Right lobe of liver (tissue), 6 donors: ENCODE measurements around the gene GHR. TPM values are rescaled to one million over a fixed set of nuclear protein-coding genes. Genes with fewer than 3 reads are reported as not detected.

Experiments used
- ATAC-seq, 4 donors: fragments of 200-7000 bp; cut with Tn5 transposase; one replicate each; pipeline ENCODE4 v1.9.1; 2020; ENCODE audit warnings: mild to moderate bottlenecking in 4 of 4, moderate library complexity in 4 of 4
- DNase-seq, 3 donors: peaks; one replicate each; pipeline ENCODE4 v3.0.0-alpha.2; 2020
- H3K27ac ChIP-seq, 3 donors: fragments of 200-600 bp; one replicate each; pipeline ENCODE4 v1.8.0; 2022
- H3K27me3 ChIP-seq, 2 donors: fragments of 200-600 bp; one replicate each; pipeline ENCODE4 v1.8.0; 2022
- H3K36me3 ChIP-seq, 4 donors: fragments of 200-600 bp; sonication (generic) in 1 of 4; one replicate each; pipeline versions ENCODE4 v1.5.1 to v1.8.0; 2017 to 2022; ENCODE audit warnings: control low read depth in 1 of 4
- H3K4me1 ChIP-seq, 4 donors: fragments of 200-600 bp; sonication (generic) in 1 of 4; one replicate each; pipeline versions ENCODE4 v1.5.1 to v1.8.0; 2017 to 2022; ENCODE audit warnings: control low read depth in 1 of 4
- H3K4me3 ChIP-seq, 3 donors: fragments of 200-600 bp; one replicate each; pipeline ENCODE4 v1.8.0; 2022
- H3K9me3 ChIP-seq, 4 donors: fragments of 200-600 bp; sonication (generic) in 1 of 4; one replicate each; pipeline versions ENCODE4 v1.5.1 to v1.8.0; 2017 to 2022; ENCODE audit warnings: control low read depth in 1 of 4
- POLR2A ChIP-seq: fragments of 450-650 bp; IDR thresholded peaks from one replicate; pipeline ENCODE4 v1.6.1; 2017; ENCODE audit warnings: antibody characterized with exemption, mild to moderate bottlenecking
- WGBS: methylation state at CpG from one replicate; pipeline ENCODE4 v1.1.6; 2018; ENCODE audit warnings: low coverage, low lambda C conversion rate; ENCODE audit not compliant: insufficient coverage; ENCODE audit errors: missing lambda C conversion rate; 5-methylcytosine and 5-hydroxymethylcytosine counted together
- intact Hi-C, 2 donors: fragments of 100-400 bp; cut with DNase I; formaldehyde crosslinking; loops; one replicate each; pipeline versions ENCODE4 v1.11.2 to v1.14.1; 2022
- total RNA-seq, 6 experiments: library from RNA; depleted of rRNA in 2 of 6; stranded (reverse); fragments of >200 nt in 2 of 6; fragmentation: NEBNext Ultra II Directional in 3 of 6; extraction: Animal tissue kit (Norgen Biotek cat#: 25700) in 3 of 6; gene quantifications; one replicate each; pipeline versions ENCODE4 v1.1.0 to v1.2.4, GENCODE V29; 2016 to 2023
- TF ChIP-seq, protein P1 (sequence below), 4 donors: fragments of 200-600 bp in 3 of 4; fragments of 450-650 bp in 1 of 4; IDR thresholded peaks; one replicate each; pipeline versions ENCODE4 v1.5.1 to v1.8.0; 2016 to 2022; ENCODE audit warnings: antibody characterized with exemption in 4 of 4, mild to moderate bottlenecking in 2 of 4
- donor health status: DM: no; HTN: yes; CAD: no.
- donor health status: DM: no; HTN: no; CAD: no.
- donor health status: DM: no; HTN: no; CAD: no.
- donor health status: DM: no; HTN: yes; CAD: no.
- donor health status: DM: no; HTN: yes; CAD: no.

Gene GHR
- total RNA-seq, 6 experiments from 2014 or later = 25.9 to 90.7 (median 71.9) TPM

DNA sequence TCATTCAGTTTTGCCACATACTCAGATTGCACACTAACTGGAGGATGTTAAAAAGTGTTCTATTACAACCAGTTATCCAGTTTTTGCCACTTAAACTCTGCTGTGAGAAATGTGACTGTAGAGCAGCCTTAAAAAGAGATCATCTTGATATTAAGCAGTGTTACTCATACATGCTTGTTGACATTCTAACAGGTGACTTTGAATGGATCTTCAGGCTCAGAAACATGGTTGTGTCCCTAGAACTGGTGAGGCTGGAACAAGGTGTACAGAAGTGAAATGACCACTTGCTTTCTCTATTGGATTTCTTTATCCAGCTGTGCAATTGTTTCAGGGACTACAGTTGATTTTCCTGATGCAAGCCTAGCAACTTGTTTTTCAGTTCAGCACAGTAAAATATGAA lies 167.3 kb downstream of the GHR start:
- no peaks in the 10 kb centered on the region for H3K9me3 ChIP-seq
- H3K27me3 ChIP-seq = no peaks in the 10 kb centered on the region
- ATAC-seq (peak in 2 of 4 donors; percentile 20 to 35), DNase-seq (no peak)
- H3K4me1 ChIP-seq = peaks cover 0 to 42% (median 14%) of the 10 kb centered on the region in 4 donors
- no peak for TF ChIP-seq POLR2A
- no peaks in the 10 kb centered on the region for H3K36me3 ChIP-seq
- peak overlapping the region in 1 of 3 donors; percentile 4 for H3K27ac ChIP-seq
- no peak overlapping the region for H3K4me3 ChIP-seq
- intact Hi-C loops = no loop called here

DNA sequence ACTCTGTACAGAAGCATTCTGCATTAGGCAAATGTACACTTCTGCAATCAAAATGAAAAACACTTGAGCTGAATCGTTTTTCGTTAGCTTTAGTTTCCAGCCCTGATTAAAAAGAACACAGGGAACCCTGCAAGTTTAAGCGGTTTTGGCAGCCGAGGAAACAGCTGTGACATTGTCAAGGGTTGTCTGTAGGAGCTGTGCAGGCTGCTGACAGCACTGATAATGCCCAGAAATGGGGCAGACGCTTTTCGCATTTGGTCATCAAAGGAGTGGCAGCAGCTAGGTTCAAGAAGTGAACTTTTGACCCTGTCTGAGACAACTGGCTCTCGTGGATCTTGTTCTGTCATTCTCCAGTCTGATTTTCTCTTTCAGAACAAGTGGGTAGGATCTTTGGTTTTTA lies 167.8 kb downstream of the GHR start:
- WGBS = 13% methylated on average over 7 of the region's 7 CpGs
- peaks cover 0 to 44% (median 15%) of the 10 kb centered on the region in 4 donors for H3K4me1 ChIP-seq
- H3K27me3 ChIP-seq = no peaks in the 10 kb centered on the region
- DNase-seq = no peak
- intact Hi-C loops = no loop called here
- no peaks in the 10 kb centered on the region for H3K9me3 ChIP-seq
- ATAC-seq = peak in 3 of 4 donors; percentile 21 to 46 (median 45)
- TF ChIP-seq, protein P1, sequence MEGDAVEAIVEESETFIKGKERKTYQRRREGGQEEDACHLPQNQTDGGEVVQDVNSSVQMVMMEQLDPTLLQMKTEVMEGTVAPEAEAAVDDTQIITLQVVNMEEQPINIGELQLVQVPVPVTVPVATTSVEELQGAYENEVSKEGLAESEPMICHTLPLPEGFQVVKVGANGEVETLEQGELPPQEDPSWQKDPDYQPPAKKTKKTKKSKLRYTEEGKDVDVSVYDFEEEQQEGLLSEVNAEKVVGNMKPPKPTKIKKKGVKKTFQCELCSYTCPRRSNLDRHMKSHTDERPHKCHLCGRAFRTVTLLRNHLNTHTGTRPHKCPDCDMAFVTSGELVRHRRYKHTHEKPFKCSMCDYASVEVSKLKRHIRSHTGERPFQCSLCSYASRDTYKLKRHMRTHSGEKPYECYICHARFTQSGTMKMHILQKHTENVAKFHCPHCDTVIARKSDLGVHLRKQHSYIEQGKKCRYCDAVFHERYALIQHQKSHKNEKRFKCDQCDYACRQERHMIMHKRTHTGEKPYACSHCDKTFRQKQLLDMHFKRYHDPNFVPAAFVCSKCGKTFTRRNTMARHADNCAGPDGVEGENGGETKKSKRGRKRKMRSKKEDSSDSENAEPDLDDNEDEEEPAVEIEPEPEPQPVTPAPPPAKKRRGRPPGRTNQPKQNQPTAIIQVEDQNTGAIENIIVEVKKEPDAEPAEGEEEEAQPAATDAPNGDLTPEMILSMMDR (IDR thresholded peaks at IDR 0.05) = no peak
- TF ChIP-seq POLR2A = no peak
- no peak overlapping the region for H3K4me3 ChIP-seq
- H3K36me3 ChIP-seq = no peaks in the 10 kb centered on the region
- peak overlapping the region in 1 of 3 donors; percentile 4 for H3K27ac ChIP-seq

DNA sequence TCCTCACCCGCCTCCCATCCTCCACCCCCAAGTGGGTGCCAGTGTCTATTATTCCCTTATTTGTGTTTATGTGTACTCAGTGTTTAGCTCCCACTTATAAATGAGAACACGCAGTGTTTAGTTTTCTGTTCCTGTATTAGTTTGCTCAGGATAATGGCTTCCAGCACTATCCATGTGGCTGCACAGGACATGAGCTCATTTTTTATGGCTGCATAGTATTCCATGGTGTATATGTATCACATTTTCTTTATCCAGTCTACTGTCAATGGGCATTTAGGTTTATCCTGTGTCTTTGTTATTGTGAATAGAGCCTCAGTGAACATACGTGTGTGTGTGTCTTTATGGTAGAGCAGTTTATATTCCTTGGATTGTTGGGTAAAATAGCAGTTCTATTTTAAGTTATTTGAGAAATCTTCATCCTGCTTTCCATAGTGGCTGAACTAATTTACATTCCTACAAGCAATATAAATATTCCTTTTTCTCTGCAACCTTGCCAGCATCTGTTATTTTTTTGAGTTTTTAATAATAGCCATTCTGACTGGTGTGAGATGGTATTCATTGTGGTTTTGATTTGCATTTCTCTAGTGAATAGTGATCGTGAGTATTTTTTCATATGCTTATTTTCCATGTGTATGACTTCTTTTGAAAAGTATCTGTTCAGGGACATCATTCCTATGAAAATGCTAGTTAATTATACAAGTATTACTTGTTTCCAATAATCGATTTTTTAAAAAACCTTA lies 169.3 kb downstream of the GHR start:
- intact Hi-C loops = no loop called here
- WGBS = 90% methylated on average over 5 of the region's 5 CpGs

DNA sequence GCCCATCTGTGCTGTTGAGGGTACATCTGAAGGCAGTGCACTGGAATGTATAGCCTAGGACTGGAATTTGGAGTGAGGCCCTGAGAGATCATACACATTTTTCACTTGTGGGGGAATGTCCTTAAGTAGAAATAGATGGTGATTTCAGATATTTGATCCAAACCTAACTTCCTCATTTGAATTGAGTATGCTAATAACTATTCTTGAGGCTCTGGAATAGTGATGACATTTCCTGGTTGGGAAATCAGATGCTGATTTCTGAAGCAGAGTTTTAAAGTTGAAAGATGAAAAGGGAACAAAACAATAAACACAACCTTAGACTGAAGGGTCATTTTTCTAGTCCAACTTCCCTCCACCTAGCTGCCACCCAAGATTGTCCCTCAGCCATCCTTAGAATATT lies 170.4 kb downstream of the GHR start:
- Histone ChIP-seq H3K9me3 (no peaks in the 10 kb centered on the region), H3K27ac (no peak overlapping the region), H3K4me3 (no peak overlapping the region), H3K4me1 (peaks cover 0 to 48% (median 13%) of the 10 kb centered on the region in 4 donors), H3K27me3 (no peaks in the 10 kb centered on the region), H3K36me3 (no peaks in the 10 kb centered on the region)
- DNase-seq (no peak), ATAC-seq (no peak)
- intact Hi-C loops = no loop called here
- no peak for TF ChIP-seq POLR2A
- TF ChIP-seq, protein P1 (IDR thresholded peaks at IDR 0.05) = no peak

More for the DNA sequence above, 169.3 kb downstream of the GHR start:
- no peaks in the 10 kb centered on the region for H3K36me3 ChIP-seq
- H3K27me3 ChIP-seq = no peaks in the 10 kb centered on the region
- no peak overlapping the region for H3K27ac ChIP-seq
- TF ChIP-seq POLR2A = no peak
- TF ChIP-seq, protein P1 (IDR thresholded peaks at IDR 0.05) = no peak
- no peaks in the 10 kb centered on the region for H3K9me3 ChIP-seq
- peaks cover 0 to 44% (median 15%) of the 10 kb centered on the region in 4 donors for H3K4me1 ChIP-seq
- ATAC-seq = no peak
- H3K4me3 ChIP-seq = no peak overlapping the region
- no peak for DNase-seq

DNA sequence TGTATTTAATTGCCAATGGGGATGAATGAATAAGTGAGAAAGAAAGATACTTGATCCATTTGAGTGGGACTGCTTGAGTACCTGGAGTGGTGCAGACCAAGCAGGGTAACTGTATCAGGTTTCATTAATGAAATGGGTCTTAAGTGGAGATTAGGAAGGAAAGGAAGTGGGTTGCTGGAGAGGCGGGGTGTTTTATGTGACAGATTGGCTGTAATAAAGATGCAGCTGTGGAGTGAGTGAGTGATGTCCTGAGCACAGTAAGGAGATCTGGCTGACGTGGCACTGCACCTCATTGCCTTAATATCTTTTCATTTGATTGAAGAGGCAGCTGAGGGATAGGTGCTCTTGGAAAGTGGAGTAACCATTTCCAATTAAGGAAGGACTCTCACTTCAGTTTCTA lies 172.4 kb downstream of the GHR start:
- no peaks in the 10 kb centered on the region for H3K9me3 ChIP-seq
- TF ChIP-seq, protein P1 (IDR thresholded peaks at IDR 0.05) = no peak
- TF ChIP-seq POLR2A = no peak
- H3K4me3 ChIP-seq = no peak overlapping the region
- WGBS = 57% methylated on average over 2 of the region's 2 CpGs
- peaks cover 0 to 40% (median 13%) of the 10 kb centered on the region in 4 donors for H3K4me1 ChIP-seq
- intact Hi-C loops = no loop called here
- H3K36me3 ChIP-seq = no peaks in the 10 kb centered on the region
- ATAC-seq = no peak
- H3K27ac ChIP-seq = peak overlapping the region in 2 of 3 donors; percentile 72 to 80
- H3K27me3 ChIP-seq = no peaks in the 10 kb centered on the region
- no peak for DNase-seq
